Measurements from ENCODE around the gene NEDD4L.
A peak's percentile ranks its signal among the peaks of the same experiment; 100 is the strongest.

NEDD4L gene

GRCh38 chr18:58054041-58054781 is 10.2 kb downstream of the NEDD4L start:
- DNase-seq: no peak

GRCh38 chr18:58055890-58056558 is 12.0 kb downstream of the NEDD4L start:
- DNase-seq: peak; percentile 76

GRCh38 chr18:58056852-58057251 is 12.8 kb downstream of the NEDD4L start:
- DNase-seq: no peak

GRCh38 chr18:58057291-58057965 is 13.4 kb downstream of the NEDD4L start:
- no peak for DNase-seq

- peak; percentile 49 for DNase-seq
These were observed 14.7 kb downstream of the NEDD4L start for GRCh38 chr18:58058720-58059119.

GRCh38 chr18:58060254-58060653 is 16.2 kb downstream of the NEDD4L start:
- DNase-seq: no peak

GRCh38 chr18:58061349-58061748 is 17.3 kb downstream of the NEDD4L start:
- DNase-seq: no peak

- peak; percentile 65 for DNase-seq
These were observed 20.5 kb downstream of the NEDD4L start for GRCh38 chr18:58064406-58064998.

- no peak for DNase-seq
These were observed 21.9 kb downstream of the NEDD4L start for GRCh38 chr18:58065956-58066355.

GRCh38 chr18:58067601-58068000 is 23.6 kb downstream of the NEDD4L start:
- DNase-seq: no peak

- DNase-seq: peak; percentile 83
These were observed 25.1 kb downstream of the NEDD4L start for GRCh38 chr18:58069099-58069498.

- no peak for DNase-seq
These were observed 25.8 kb downstream of the NEDD4L start for GRCh38 chr18:58069721-58070292.

GRCh38 chr18:58076052-58076451 is 32.0 kb downstream of the NEDD4L start:
- DNase-seq: no peak

- DNase-seq: no peak
These were observed 33.3 kb downstream of the NEDD4L start for GRCh38 chr18:58077329-58077728.

GRCh38 chr18:58078889-58079573 is 35.0 kb downstream of the NEDD4L start:
- DNase-seq: peak; percentile 97

GRCh38 chr18:58080451-58080850 is 36.4 kb downstream of the NEDD4L start:
- no peak for DNase-seq

GRCh38 chr18:58087928-58088690 is 44.1 kb downstream of the NEDD4L start:
- DNase-seq: peak; percentile 79

GRCh38 chr18:58088691-58089065 is 44.7 kb downstream of the NEDD4L start:
- no peak for DNase-seq

GRCh38 chr18:58091099-58091611 is 47.1 kb downstream of the NEDD4L start:
- peak; percentile 32 for DNase-seq

- no peak for DNase-seq
These were observed 49.3 kb downstream of the NEDD4L start for GRCh38 chr18:58093311-58093803.

- no peak for DNase-seq
These were observed 51.2 kb downstream of the NEDD4L start for GRCh38 chr18:58095222-58095621.
